ENCODE data around the gene CCL7. TPM values are rescaled to one million over a fixed set of nuclear protein-coding genes. Genes with fewer than 3 reads are reported as not detected.

CCL7 gene
- polyA plus RNA-seq (2012; ENCODE audit: insufficient read length, low read depth): not detected

DNA sequence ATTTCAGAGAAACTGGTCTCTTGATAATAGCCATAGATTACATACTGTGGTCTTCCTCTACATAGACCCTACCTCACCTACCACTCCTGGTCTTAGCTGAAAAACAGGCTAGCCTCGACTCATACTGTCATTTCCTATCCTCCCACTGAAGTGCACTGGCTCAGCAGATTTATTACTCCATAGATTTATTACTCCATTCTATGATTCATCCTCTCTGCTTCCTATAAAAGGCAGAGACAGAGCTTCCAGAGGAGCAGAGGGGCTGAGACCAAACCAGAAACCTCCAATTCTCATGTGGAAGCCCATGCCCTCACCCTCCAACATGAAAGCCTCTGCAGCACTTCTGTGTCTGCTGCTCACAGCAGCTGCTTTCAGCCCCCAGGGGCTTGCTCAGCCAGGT, at the start of gene CCL7:
Gene CCL7, plus strand, starts transcription at position 253 of the 400 bp plus-strand sequence. Its CDS starts 70 bp downstream, at position 323.
- TF ChIP-seq FOXP2 (optimal IDR thresholded peaks at IDR 0.05; ENCODE audit: borderline replicate concordance, extremely low read depth, extremely low read length, insufficient read depth) (no peak), SIN3A (IDR thresholded peaks at IDR 0.05; ENCODE audit: borderline replicate concordance, insufficient read depth, low read length) (no peak), TAF1 (IDR thresholded peaks at IDR 0.05; ENCODE audit: borderline replicate concordance, insufficient read depth, low read length) (no peak), POLR2AphosphoS5 (IDR thresholded peaks at IDR 0.05; ENCODE audit: low read depth, low read length) (no peak)
- TF ChIP-seq, protein P1, sequence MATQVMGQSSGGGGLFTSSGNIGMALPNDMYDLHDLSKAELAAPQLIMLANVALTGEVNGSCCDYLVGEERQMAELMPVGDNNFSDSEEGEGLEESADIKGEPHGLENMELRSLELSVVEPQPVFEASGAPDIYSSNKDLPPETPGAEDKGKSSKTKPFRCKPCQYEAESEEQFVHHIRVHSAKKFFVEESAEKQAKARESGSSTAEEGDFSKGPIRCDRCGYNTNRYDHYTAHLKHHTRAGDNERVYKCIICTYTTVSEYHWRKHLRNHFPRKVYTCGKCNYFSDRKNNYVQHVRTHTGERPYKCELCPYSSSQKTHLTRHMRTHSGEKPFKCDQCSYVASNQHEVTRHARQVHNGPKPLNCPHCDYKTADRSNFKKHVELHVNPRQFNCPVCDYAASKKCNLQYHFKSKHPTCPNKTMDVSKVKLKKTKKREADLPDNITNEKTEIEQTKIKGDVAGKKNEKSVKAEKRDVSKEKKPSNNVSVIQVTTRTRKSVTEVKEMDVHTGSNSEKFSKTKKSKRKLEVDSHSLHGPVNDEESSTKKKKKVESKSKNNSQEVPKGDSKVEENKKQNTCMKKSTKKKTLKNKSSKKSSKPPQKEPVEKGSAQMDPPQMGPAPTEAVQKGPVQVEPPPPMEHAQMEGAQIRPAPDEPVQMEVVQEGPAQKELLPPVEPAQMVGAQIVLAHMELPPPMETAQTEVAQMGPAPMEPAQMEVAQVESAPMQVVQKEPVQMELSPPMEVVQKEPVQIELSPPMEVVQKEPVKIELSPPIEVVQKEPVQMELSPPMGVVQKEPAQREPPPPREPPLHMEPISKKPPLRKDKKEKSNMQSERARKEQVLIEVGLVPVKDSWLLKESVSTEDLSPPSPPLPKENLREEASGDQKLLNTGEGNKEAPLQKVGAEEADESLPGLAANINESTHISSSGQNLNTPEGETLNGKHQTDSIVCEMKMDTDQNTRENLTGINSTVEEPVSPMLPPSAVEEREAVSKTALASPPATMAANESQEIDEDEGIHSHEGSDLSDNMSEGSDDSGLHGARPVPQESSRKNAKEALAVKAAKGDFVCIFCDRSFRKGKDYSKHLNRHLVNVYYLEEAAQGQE (IDR thresholded peaks at IDR 0.05; ENCODE audit: insufficient read depth in 1 of 2, low read depth in 2 of 2, low read length in 2 of 2): no peak

- TF ChIP-seq SIN3A (IDR thresholded peaks at IDR 0.05; ENCODE audit: borderline replicate concordance, insufficient read depth, low read length): no peak
- TF ChIP-seq POLR2AphosphoS5 (IDR thresholded peaks at IDR 0.05; ENCODE audit: low read depth, low read length): no peak
- no peak for TF ChIP-seq TAF1 (IDR thresholded peaks at IDR 0.05; ENCODE audit: borderline replicate concordance, insufficient read depth, low read length)
- TF ChIP-seq FOXP2 (optimal IDR thresholded peaks at IDR 0.05; ENCODE audit: borderline replicate concordance, extremely low read depth, extremely low read length, insufficient read depth): no peak
These were observed 49.1 kb upstream of the CCL7 start for GRCh38 chr17:34220752-34221395.

GRCh38 chr17:34221411-34221810, 48.6 kb upstream of the CCL7 start:
- TF ChIP-seq FOXP2 (optimal IDR thresholded peaks at IDR 0.05; ENCODE audit: borderline replicate concordance, extremely low read depth, extremely low read length, insufficient read depth): no peak
- TF ChIP-seq, protein P1 (IDR thresholded peaks at IDR 0.05; ENCODE audit: insufficient read depth in 1 of 2, low read depth in 2 of 2, low read length in 2 of 2): no peak

GRCh38 chr17:34222722-34223497, 47.1 kb upstream of the CCL7 start:
- TF ChIP-seq TAF1 (IDR thresholded peaks at IDR 0.05; ENCODE audit: borderline replicate concordance, insufficient read depth, low read length) (no peak), FOXP2 (optimal IDR thresholded peaks at IDR 0.05; ENCODE audit: borderline replicate concordance, extremely low read depth, extremely low read length, insufficient read depth) (no peak), SIN3A (IDR thresholded peaks at IDR 0.05; ENCODE audit: borderline replicate concordance, insufficient read depth, low read length) (no peak), POLR2AphosphoS5 (IDR thresholded peaks at IDR 0.05; ENCODE audit: low read depth, low read length) (no peak)
- TF ChIP-seq, protein P1 (IDR thresholded peaks at IDR 0.05; ENCODE audit: insufficient read depth in 1 of 2, low read depth in 2 of 2, low read length in 2 of 2): no peak

GRCh38 chr17:34225046-34225445, 45.0 kb upstream of the CCL7 start:
- TF ChIP-seq SIN3A (IDR thresholded peaks at IDR 0.05; ENCODE audit: borderline replicate concordance, insufficient read depth, low read length): no peak
- TF ChIP-seq FOXP2 (optimal IDR thresholded peaks at IDR 0.05; ENCODE audit: borderline replicate concordance, extremely low read depth, extremely low read length, insufficient read depth): no peak
- no peak for TF ChIP-seq TAF1 (IDR thresholded peaks at IDR 0.05; ENCODE audit: borderline replicate concordance, insufficient read depth, low read length)
- TF ChIP-seq POLR2AphosphoS5 (IDR thresholded peaks at IDR 0.05; ENCODE audit: low read depth, low read length): no peak
- TF ChIP-seq, protein P1 (IDR thresholded peaks at IDR 0.05; ENCODE audit: insufficient read depth in 1 of 2, low read depth in 2 of 2, low read length in 2 of 2): no peak
